Fibroblast of upper back skin (primary cell): ENCODE results near the gene GPR142.
A peak's percentile ranks its signal among the peaks of the same experiment; 100 is the strongest.

Source experiments
- DNase-seq: peaks from one replicate; pipeline ENCODE4 v3.0.0-alpha.2; 2013

The GPR142 gene

DNA sequence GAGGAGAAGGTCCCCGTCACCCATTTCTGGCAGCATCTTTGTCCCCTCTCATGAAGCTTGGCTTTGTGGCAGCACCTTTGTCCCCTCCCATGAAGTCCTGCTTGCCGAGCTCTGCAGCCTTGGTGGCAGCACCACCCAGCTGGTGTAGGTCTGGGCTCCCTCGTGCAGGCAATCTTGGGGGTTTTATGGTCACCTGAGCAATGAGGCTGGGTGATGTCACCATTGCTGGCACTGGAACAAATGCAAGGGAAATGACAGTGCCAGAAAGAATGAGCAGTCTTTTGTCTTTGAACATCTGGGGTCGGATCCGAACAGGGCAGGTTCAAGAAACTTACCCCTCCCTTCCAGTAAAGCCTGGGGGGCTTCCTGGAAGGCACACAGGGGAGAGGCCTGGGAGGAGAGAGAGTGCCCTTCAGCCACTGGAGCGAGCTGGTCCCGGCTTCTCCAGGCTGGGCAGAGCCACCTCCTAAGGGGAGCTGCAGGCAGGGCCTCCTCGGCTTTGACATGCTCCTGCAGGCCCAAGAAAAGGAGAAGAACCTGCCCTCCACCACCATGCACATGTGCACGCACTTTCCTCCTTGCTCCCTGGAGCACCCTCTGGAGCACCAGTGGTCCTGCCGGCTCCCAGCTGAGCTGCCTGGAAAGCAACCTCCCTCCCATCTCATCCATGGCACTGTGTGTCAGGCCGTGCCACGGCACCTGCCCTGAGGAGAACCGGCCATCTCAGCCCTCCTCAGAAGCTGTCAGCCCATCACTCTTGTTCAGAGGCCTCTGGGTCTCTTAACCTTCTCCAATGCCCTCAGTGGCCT lies 21.7 kb upstream of the GPR142 start:
- no peak for DNase-seq

DNA sequence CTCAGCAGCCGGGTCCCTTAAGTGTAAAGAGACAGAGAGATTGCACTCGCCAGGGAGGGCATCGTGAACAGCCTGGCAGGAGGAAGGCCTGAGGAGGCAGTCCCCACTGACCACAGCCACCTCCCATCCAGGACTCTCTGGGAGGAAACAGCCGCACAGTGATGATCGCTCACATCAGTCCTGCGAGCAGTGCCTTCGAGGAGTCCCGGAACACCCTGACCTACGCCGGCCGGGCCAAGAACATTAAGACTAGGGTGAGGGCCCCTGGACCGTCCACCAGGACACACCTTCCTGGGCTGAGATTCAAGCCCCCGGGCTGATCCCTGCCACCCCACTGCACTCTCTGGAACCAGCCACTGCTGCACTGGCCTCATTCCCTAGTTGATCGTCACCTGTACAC lies 19.7 kb upstream of the GPR142 start:
- DNase-seq = no peak

- DNase-seq = no peak
These were observed 18.2 kb upstream of the GPR142 start for GRCh38 chr17:74349120-74349519.

DNA sequence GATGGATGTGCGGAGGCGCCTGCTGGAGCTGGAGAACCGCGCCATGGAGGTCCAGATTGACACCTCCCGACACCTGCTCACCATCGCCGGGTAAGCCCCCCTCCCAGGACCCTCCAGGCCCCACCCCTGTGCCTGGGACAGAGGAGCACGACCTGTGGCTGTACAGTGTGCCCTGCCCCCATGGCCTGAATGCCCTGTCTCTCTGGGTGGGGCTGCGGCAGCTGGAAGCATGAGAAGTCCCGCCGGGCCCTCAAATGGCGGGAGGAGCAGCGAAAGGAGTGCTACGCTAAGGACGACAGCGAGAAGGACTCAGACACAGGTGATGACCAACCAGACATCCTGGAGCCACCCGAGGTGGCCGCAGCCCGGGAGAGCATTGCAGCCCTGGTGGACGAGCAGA lies 16.8 kb upstream of the GPR142 start:
- DNase-seq = no peak

DNA sequence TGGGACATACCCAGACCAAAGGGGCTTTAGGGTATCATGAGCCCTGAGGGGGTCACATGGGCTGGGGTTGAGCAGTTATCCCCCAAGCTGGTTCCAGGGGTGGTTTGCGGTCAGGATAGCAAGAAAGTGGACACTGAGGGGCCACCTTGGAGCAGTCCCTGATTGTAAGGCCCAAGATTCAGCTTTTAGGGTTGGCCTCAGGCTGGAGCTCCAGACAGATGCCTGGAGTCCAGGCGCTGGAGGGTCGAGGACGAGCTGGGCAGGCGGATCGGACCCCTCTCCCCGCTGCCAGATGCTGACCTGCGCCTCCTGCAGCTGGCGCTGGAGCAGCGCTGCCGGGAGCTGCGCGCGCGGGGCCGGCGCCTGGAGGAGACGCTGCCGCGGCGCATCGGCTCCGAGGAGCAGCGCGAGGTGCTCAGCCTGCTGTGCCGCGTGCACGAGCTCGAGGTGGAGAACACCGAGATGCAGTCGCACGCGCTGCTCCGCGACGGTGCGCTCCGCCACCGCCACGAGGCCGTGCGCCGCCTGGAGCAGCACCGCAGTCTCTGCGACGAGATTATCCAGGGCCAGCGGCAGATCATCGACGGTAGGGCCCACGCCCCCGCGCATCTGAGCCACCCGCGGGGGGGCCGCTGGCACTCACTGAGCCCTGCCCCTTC lies 15.6 kb upstream of the GPR142 start:
- no peak for DNase-seq

DNA sequence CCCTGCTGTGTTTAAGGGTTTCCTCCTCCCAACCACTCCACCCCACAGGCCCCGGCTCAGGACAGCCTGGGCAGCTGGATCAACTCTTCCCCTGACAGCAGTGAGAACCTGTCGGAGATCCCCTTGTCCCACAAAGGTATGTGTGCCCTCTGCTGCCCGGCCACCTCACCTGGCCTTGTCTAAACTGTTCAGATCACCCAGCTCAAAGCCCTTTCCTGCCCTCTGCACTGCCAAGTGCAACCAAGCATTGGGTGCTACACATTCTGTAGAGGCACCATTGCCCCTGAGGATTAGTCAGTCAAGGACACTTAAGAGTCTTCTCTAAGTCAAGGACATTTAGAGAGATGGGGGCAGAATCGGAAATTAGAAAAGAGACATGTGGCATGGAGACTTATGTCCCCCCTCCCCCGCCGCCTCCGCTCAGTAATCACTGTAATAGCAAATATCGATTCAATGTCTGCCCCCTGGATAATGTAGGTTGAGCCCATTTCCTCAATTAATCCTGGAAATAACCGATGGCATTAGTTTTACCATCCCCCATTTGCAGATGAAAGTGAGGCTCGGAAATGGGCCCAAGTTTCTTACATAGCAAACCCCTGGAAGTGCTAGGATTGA lies 13.8 kb upstream of the GPR142 start:
- DNase-seq = no peak

GRCh38 chr17:74354123-74354522 lies 13.2 kb upstream of the GPR142 start:
- no peak for DNase-seq

GRCh38 chr17:74354561-74354960 lies 12.7 kb upstream of the GPR142 start:
- DNase-seq = no peak

GRCh38 chr17:74355065-74355464 lies 12.2 kb upstream of the GPR142 start:
- no peak for DNase-seq

DNA sequence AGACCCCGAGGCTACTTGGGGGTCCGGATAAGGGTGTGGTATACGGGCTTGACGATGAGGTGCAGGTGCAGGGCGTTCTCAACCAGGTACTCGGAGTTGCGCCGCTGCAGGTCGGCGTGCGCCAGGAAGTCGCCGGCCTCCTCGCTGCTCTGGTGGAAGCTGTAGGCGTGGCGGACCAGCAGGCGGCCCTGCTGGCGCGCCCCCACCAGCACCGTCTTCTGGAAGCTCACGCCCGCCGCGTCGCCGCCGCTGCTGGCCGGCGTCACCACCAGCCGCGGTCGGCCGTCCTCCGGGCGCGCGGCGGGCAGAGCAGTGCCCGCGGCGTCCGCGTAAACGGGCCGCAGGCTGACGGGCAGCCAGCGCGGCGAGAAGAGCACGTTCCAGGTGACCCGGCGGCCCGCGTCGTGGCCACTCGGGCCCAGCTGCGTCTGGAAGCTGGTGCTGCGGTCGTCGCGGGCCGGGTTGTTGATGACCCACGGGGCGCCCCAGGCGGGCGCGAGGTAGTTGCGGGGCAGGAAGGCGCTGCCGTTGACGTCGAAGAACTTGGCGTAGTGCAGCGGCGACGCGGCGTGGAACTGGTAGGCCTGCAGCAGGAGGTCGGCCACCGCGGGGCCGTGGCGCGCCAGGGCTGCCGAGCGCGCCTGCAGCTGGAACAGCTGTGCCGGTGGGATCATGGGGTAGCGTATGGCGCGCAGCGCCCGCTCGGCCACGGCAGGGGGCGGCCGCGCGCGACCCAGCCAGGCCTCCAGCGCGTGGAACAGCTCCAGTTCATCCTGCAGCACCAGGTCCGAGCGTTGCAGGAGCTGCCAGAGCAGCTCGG lies 10.4 kb upstream of the GPR142 start:
- DNase-seq = no peak

- no peak for DNase-seq
These were observed 9.9 kb upstream of the GPR142 start for GRCh38 chr17:74357466-74357809.

- no peak for DNase-seq
These were observed 8.6 kb upstream of the GPR142 start for GRCh38 chr17:74358697-74359096.

DNA sequence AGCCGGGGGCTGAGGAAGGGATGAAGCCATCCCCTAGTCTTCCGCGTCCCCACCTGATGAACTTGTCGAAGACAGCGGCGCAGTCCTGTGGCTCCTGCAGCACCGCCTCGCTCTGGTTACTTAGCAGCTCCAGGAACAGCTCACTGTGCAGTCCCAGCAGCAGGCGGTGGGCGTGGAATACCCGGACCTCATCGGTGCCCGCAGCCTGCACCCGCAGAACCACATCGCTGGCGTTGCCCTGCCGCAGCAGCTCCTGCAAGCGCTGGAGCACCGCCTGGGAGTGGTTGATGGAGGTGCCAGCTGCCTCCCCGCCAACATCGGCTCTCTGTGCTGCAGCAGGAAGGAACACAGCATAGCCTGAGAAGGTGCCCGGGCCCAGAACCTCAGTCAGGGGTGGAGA lies 7.4 kb upstream of the GPR142 start:
- no peak for DNase-seq

DNA sequence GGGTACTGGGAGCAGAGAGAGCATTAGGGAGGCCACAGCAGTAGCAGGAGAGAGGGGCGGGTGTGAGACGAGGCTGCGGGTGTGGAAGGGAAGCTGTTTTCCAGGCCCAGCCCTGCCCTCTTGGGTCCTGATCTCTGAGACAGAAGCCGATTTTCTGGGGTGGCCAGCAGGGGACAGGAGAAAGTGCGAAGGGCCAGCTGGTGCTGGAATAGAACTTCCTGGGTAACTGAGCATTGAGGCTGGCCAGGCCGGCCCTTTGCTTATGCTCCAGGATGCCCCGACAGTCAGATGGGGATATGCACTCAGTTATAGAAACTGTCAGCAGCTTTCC lies 6.4 kb upstream of the GPR142 start:
- DNase-seq = no peak

- DNase-seq = peak; percentile 5
These were observed 5.9 kb upstream of the GPR142 start, which contains the start of gene BTBD17 for GRCh38 chr17:74361230-74362068. Gene BTBD17 (minus strand): TSS chr17:74361868. CDS start chr17:74361819, 49 bp downstream.

GRCh38 chr17:74362069-74362405 lies 5.3 kb upstream of the GPR142 start:
- no peak for DNase-seq

- no peak for DNase-seq
These were observed 4.4 kb upstream of the GPR142 start for GRCh38 chr17:74362810-74363498.

DNA sequence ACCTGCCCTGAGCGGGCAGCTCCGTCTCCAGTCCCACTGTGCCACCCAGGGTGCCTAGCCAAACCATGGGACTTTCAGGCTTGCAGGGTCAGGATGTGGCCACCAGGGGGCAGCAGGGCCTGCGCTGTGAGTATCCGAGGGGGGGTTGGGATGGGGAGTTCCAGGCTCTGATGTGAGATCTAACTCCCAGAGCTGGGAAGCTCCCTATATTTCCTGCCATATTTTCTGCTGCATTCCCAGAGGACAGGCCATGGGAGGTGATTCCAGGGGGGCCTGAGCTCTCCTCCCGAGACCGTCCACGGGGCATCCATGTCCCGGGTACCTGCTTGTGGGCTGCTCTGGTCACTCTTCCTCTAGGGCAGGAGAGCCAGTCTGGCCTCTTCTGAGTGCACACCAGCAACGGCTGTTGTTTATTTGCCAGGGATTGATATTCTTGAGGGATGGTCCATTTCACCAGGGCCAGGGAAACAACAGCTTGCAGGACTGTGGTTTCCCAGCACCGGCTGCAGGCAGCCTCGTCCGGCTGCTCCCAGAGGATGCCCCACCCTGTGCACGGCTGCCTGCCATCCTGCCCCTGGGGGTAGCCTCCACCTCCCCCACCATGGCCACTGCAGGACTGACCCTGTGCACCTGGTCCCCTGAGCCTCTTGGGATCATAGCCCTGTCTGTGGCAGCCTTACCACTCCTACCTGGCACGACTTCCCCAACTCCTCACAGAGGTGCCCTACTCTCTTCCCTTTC lies 1.2 kb downstream of the GPR142 start:
- peak; percentile 51 for DNase-seq

DNA sequence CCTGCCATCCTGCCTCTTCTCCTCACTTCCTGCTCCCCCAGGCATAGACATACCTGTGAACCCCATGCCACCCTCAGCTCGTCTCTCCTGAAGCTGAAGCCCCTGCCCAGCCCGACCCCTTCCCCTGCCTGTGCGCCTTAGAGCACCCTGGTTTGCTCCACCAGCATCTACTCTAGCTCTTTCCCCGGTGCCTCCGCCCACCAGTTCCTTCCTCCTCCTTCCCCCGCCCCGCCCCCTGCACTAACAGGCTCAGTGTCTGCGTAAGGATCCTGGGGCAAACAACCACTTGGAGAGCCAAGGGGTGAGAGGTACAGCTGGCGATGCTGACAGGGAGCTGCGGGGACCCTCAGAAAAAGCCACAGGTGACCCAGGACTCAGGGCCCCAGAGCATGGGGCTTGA lies 1.9 kb downstream of the GPR142 start:
- DNase-seq = no peak

DNA sequence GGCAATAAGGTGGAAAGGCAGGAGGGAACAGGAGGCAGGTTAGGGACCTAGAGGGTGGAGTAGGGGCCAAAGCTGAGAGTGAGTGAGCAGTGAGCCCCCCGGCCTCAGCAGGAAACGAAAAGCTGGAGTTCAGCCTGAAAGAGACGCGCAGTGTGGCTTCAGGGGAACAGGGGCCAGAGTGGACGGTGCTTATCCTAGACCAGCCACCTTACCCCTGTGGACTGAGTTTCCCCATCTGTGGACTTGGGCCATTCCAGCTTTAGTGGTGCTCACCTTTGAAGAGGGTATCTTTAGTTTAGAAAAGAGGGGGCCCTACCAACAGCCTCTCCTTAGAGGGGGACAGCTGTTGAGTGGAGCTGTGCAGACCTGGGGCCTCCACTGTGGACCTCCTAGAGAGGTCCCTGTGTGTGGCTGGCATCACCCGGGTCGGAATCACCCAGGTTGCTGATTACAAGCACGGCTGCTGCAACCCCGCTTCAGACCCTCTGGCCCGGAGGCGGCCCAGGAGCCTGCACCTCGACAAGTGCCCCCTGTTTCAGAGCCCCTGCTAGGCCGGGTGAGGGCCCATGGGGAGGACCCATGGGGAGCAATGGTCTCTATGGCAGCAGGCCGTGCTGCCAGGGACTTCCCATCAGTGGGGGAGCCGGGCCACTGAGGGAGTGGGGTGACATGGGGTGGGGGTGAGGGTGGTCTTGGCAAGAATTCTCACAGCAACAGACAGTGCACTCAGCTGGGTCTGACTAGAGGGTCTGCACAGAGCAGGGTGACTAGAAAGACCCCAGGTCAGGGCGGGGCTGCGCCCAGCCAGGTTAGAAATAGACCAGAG lies 2.6 kb downstream of the GPR142 start:
- no peak for DNase-seq
